SK-N-SH (cell line): ENCODE data around the gene ZBTB22.

ENCODE experiments used
- CHD2 ChIP-seq: fragments of 150-350 bp; IDR thresholded peaks from 2 replicates; pipeline ENCODE4 v1.6.1; 2018; ENCODE audit warnings: low read length; ENCODE audit not compliant: partially characterized antibody
- CTCF ChIP-seq: fragments of 200-600 bp; sonication (generic); IDR thresholded peaks from 2 replicates; pipeline ENCODE4 v1.6.1; 2017; ENCODE audit warnings: antibody characterized with exemption, mild to moderate bottlenecking, moderate library complexity
- EZH2phosphoT487 ChIP-seq: fragments of 200-600 bp; sonication (generic); IDR thresholded peaks from 2 replicates; pipeline ENCODE4 v1.6.1; 2017; ENCODE audit warnings: low read depth, mixed run types, mild to moderate bottlenecking, antibody characterized with exemption, moderate library complexity, borderline replicate concordance
- MXI1 ChIP-seq: IDR thresholded peaks from 2 replicates; pipeline ENCODE4 v1.6.1; 2012; ENCODE audit warnings: mild to moderate bottlenecking, low read depth, low read length, improper control_type of control experiment
- PBX3 ChIP-seq: IDR thresholded peaks from 2 replicates; pipeline ENCODE4; 2012
- SMC3 ChIP-seq: IDR thresholded peaks from 2 replicates; pipeline ENCODE4 v1.6.1; 2012; ENCODE audit warnings: low read depth, low read length, improper control_type of control experiment
- TAF1 ChIP-seq: IDR thresholded peaks from 2 replicates; pipeline ENCODE4 v1.6.1; 2012; ENCODE audit warnings: low read depth, mild to moderate bottlenecking, low read length, moderate library complexity, borderline replicate concordance
- YY1 ChIP-seq: IDR thresholded peaks from 2 replicates; pipeline ENCODE4 v1.4.0; 2012; ENCODE audit warnings: low read depth, mild to moderate bottlenecking

DNA sequence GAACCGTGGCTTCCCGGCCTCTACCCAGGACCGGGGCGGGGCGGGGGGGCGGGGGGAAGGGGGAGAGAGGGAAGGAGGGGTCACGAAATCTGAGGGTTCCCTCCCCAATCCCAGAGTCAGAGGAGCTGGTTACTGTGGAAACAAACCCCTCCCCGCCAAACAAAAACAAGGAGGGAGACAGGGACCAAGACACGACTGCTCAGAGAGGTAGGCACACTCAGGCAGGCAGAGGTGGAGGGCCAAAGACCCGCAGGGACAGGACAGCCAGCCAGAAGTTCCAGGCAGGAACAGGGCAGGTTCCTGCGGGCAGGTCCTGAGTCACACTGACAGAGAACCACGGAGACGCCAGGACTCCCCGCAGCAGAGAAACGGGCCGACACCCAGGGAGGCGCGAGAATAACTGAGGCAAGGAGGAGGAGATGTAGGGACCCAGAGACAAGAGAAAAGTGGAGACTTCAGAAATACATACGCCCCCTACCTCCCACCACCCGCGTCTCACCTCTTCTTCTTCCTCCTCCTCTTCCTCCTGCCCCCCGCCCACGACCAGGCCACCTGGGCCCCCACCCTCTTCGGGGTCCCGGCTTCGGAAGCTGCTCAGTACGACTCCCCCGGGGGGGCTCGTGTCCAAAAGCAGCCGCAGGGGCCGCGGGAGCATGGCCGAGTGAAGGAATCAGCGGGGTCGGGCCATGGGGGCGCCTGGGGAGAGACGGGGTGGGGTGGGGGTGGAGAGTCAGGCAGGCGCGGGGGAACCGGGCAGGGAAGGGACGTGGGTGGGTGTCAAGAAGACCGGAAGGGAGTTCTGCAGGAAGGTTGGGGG is 19.4 kb downstream of the ZBTB22 start:
- TF ChIP-seq SMC3 = no peak
- no peak for TF ChIP-seq PBX3
- no peak for TF ChIP-seq CHD2
- peak; percentile 15; the same call in 1 of the 2 replicates for TF ChIP-seq CTCF
- TF ChIP-seq EZH2phosphoT487 = no peak
- TF ChIP-seq MXI1 = no peak; the same call in none of the 2 replicates
- TF ChIP-seq YY1 = no peak
- TF ChIP-seq TAF1 = no peak; the same call in 1 of the 2 replicates
